Medulla oblongata (tissue), 1 donor: Measurements from ENCODE around the gene CSNK2A3.
"Not testable (repeated sequence)": the region's sequence is repeated elsewhere in the genome, so short reads cannot be mapped to it uniquely, and the experiment has no call there.

Source experiments
- DNase-seq: peaks from one replicate; pipeline ENCODE4 v3.0.0-alpha.2; 2015; ENCODE audit errors: extremely low spot score

The CSNK2A3 gene

GRCh38 chr11:11352878-11353277 is at the start of gene CSNK2A3:
Gene CSNK2A3, minus strand, starts transcription at chr11:11353250. Its CDS starts 131 bp downstream, at chr11:11353119.
- not testable (repeated sequence) for DNase-seq

GRCh38 chr11:11401960-11402535 is 49.0 kb upstream of the CSNK2A3 start:
- no peak for DNase-seq

GRCh38 chr11:11400635-11401232 is 47.7 kb upstream of the CSNK2A3 start:
- no peak for DNase-seq

- no peak for DNase-seq
Measured at GRCh38 chr11:11400121-11400520, 47.1 kb upstream of the CSNK2A3 start.

GRCh38 chr11:11397781-11398180 is 44.7 kb upstream of the CSNK2A3 start:
- DNase-seq, result no peak

GRCh38 chr11:11397036-11397415 is 44.0 kb upstream of the CSNK2A3 start:
- no peak for DNase-seq

- peak; percentile 9 for DNase-seq
Measured at GRCh38 chr11:11396301-11397035, 43.4 kb upstream of the CSNK2A3 start.

GRCh38 chr11:11395126-11395525 is 42.1 kb upstream of the CSNK2A3 start:
- no peak for DNase-seq

GRCh38 chr11:11394241-11394640 is 41.2 kb upstream of the CSNK2A3 start:
- DNase-seq, result no peak

GRCh38 chr11:11391796-11392463 is 38.9 kb upstream of the CSNK2A3 start:
- no peak for DNase-seq

- DNase-seq, result no peak
Measured at GRCh38 chr11:11391169-11391568, 38.1 kb upstream of the CSNK2A3 start.

GRCh38 chr11:11390068-11390771 is 37.2 kb upstream of the CSNK2A3 start:
- no peak for DNase-seq

- DNase-seq, result no peak
Measured at GRCh38 chr11:11389238-11389637, 36.2 kb upstream of the CSNK2A3 start.

- no peak for DNase-seq
Measured at GRCh38 chr11:11387622-11388305, 34.7 kb upstream of the CSNK2A3 start.

GRCh38 chr11:11387207-11387606 is 34.2 kb upstream of the CSNK2A3 start:
- DNase-seq, result no peak

GRCh38 chr11:11384829-11385228 is 31.8 kb upstream of the CSNK2A3 start:
- DNase-seq, result no peak

- DNase-seq, result no peak
Measured at GRCh38 chr11:11383995-11384394, 30.9 kb upstream of the CSNK2A3 start.

GRCh38 chr11:11382858-11383532 is 29.9 kb upstream of the CSNK2A3 start:
- DNase-seq, result no peak

GRCh38 chr11:11381471-11382105 is 28.5 kb upstream of the CSNK2A3 start:
- DNase-seq, result no peak

- no peak for DNase-seq
Measured at GRCh38 chr11:11380883-11381282, 27.8 kb upstream of the CSNK2A3 start.
